DND-41 (cell line): ENCODE measurements around the gene CCDC192.

Source experiments
- EZH2 ChIP-seq: IDR thresholded peaks from 3 replicates; pipeline ENCODE4 v1.6.1; 2012; ENCODE audit warnings: borderline replicate concordance, low read depth, mild to moderate bottlenecking, moderate library complexity, low read length, inconsistent platforms; ENCODE audit not compliant: severe bottlenecking
- TF ChIP-seq, protein P1 (sequence below): IDR thresholded peaks from 2 replicates; pipeline ENCODE4 v1.5.1; 2012; ENCODE audit warnings: borderline replicate concordance, low read length, moderate library complexity, mild to moderate bottlenecking; ENCODE audit not compliant: poor library complexity, severe bottlenecking; ENCODE audit errors: extremely low read depth

DNA sequence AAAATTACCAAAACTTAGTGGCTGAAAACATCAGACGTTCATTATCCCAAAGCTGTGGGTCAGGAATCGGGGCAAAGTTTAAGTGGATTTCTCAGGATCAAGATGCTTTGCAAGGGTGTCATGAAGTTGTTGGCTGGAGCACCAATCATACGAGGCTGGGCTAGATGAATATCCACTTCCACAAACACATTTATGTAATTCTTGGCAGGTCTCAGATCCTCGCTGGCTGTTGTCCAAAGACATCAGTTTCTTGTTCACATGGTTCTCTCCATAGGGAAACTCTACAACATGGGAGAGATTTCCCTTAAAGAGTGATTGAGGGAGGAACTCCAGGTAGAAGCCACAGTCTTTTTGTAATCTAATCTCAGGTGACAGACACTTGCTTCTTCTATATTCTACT, 20.2 kb upstream of the CCDC192 start:
- TF ChIP-seq, protein P1, sequence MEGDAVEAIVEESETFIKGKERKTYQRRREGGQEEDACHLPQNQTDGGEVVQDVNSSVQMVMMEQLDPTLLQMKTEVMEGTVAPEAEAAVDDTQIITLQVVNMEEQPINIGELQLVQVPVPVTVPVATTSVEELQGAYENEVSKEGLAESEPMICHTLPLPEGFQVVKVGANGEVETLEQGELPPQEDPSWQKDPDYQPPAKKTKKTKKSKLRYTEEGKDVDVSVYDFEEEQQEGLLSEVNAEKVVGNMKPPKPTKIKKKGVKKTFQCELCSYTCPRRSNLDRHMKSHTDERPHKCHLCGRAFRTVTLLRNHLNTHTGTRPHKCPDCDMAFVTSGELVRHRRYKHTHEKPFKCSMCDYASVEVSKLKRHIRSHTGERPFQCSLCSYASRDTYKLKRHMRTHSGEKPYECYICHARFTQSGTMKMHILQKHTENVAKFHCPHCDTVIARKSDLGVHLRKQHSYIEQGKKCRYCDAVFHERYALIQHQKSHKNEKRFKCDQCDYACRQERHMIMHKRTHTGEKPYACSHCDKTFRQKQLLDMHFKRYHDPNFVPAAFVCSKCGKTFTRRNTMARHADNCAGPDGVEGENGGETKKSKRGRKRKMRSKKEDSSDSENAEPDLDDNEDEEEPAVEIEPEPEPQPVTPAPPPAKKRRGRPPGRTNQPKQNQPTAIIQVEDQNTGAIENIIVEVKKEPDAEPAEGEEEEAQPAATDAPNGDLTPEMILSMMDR, result no peak
- TF ChIP-seq EZH2, result no peak
